ENCODE data around the gene GMPPA.
A peak's percentile ranks its signal among the peaks of the same experiment; 100 is the strongest.

GMPPA gene

DNA sequence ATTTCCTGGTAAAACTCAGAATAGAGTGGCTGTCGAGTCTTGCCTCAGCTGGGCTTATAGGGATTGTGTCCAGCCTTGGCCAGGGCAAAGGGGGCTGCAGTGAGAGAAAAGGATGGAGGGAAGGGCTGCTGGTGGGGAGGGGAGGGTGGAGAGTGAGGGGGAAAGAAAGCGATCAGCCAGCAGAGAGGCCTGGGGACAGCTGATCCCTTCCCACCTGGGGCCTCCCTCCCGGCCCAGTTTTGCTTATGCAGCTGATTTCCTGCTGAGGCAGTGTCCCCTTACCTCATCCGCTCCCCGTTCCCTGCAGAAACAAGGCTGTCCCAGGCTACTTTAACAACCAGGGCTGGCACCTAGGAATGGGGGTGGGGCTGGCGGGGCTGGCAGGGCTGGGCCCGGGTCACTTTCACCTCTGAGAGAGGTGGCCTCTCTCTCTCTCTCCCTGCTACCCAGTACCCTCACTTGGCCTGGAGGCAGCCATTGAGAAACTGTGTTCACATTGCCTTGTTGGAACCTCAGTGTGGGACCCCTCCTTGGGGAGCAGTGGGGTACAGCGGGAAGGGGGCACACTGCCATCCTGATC is 12.2 kb upstream of the GMPPA start:
- DNase-seq (ENCODE audit: low spot score) = no peak

DNA sequence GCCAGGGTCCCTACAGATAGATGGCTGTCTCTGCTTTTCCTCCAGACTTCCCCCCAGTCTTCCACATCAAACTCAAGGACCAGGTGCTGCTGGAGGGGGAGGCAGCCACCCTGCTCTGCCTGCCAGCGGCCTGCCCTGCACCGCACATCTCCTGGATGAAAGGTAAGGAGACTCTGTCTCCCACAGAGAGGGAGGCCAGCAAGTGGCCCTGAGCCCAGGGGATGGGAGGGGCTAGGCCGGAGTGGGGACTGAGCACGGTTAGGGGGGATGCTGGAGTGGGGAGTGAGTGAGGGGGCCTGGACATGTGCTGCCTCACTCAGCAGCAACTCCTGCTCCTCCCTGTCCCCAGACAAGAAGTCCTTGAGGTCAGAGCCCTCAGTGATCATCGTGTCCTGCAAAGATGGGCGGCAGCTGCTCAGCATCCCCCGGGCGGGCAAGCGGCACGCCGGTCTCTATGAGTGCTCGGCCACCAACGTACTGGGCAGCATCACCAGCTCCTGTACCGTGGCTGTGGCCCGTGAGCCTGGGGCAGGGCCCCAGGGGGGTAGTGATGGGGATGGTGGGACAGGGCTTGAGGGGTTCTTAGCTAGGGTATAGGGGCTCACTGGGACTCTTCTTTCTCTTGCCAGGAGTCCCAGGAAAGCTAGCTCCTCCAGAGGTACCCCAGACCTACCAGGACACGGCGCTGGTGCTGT is 10.4 kb upstream of the GMPPA start:
- DNase-seq (ENCODE audit: low spot score) = no peak

DNA sequence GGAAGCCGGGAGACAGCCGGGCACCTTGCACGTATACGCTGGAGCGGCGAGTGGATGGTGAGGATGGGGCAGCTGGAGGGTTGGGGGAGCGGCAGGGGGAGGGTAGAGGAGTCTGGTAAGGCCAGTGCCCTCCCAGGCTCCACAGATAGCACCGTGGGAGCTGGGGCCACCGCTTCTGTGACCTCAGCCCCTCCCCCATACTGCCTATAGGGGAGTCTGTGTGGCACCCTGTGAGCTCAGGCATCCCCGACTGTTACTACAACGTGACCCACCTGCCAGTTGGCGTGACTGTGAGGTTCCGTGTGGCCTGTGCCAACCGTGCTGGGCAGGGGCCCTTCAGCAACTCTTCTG is 9.9 kb upstream of the GMPPA start:
- no peak for DNase-seq (ENCODE audit: low spot score)

DNA sequence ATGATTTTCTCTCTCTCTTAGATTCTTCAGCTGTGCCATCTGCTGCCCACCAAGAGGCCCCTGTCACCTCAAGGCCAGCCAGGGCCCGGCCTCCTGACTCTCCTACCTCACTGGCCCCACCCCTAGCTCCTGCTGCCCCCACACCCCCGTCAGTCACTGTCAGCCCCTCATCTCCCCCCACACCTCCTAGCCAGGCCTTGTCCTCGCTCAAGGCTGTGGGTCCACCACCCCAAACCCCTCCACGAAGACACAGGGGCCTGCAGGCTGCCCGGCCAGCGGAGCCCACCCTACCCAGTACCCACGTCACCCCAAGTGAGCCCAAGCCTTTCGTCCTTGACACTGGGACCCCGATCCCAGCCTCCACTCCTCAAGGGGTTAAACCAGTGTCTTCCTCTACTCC is 9.4 kb upstream of the GMPPA start:
- DNase-seq (ENCODE audit: low spot score) = no peak

DNA sequence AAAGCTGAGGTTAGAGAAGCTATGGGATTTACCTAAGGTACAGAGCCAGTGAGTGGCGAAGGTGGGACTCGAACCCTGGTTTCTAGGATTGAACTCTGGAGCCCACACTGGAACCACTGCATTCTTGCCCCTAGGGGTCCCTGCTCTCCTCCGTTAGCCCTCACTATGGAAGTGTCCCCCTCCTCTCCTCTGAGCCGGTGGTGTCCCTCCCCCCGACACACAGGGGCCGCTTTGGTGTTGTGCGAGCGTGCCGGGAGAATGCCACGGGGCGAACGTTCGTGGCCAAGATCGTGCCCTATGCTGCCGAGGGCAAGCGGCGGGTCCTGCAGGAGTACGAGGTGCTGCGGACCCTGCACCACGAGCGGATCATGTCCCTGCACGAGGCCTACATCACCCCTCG is 8.5 kb upstream of the GMPPA start:
- no peak for DNase-seq (ENCODE audit: low spot score)

DNA sequence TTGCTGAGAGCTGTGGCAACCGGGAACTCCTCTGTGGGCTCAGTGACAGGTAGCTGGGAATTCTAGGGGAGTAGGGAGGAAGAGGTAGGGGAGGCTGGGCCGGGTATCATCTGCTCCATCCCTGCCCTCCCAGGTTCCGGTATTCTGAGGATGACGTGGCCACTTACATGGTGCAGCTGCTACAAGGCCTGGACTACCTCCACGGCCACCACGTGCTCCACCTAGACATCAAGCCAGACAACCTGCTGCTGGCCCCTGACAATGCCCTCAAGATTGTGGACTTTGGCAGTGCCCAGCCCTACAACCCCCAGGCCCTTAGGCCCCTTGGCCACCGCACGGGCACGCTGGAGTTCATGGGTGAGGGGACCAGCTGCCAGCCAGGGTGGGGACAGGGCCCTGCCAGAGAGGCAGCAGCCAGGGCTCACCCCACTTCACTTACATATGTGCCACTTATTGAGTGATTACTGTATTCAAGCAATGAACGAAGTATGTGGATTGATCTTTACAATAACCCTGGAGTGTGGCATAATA is 8.0 kb upstream of the GMPPA start:
- DNase-seq (ENCODE audit: low spot score) = no peak

DNA sequence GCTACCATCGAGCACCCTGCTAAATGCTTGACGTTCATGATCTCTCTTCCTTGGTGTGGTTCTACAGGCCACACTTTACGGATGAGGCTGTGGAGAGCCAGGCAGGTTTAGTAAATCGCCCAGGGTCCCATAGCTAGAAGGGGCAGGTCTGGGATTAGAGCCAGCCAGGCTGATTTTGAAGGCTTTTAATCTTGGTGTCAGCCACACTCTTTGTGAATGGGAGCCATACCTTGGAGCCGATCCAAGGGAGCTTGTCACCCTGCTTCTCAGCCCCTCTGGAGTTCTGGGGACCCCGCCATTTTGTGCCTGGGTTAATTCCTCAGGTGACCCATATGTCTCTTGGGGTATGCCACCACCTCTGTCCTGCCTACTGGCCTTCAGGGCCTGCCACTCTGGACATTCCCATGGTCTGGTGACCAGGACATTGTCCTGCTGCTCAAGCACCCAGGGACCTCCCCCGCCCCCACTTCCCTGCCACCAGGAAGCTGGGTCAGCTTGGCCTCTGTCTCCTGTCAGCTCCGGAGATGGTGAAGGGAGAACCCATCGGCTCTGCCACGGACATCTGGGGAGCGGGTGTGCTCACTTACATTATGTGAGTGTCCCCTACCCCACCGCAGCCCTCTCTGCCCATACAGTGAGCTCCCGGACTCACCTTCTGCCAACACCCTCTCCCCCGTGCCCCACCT is 7.3 kb upstream of the GMPPA start:
- DNase-seq (ENCODE audit: low spot score) = no peak

DNA sequence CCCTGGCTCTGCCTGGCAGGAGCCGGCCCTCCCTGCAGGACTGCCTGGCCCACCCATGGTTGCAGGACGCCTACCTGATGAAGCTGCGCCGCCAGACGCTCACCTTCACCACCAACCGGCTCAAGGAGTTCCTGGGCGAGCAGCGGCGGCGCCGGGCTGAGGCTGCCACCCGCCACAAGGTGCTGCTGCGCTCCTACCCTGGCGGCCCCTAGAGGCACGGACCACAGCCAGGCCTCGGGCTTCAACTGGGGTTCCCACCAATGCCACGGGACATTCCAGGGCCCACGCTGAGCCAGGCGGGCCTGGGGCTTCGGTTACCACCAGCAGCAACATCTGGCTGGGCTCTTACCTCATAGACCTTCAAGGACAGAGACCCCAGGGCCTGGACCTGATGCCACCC is 6.1 kb upstream of the GMPPA start:
- DNase-seq (ENCODE audit: low spot score) = no peak

DNA sequence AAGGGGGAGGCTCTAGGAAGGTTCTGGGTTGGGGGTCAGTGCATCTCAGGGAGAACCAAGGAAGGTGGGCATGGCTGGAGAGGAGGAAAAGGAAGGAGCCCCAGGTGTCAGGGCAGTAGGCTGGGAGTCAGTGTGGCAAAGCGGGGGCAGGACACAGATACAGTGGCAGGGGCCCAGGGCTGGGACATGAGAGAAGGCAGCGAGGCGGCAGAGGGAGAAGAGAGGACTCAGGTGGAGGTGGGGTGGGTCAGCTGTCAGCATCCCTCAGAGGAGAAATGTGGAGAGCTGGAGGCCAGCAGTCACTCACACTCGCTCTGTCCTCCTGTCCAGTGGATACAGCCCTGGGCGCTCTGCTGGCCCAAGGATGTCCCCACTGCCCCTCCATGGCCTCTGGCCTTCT is 5.6 kb upstream of the GMPPA start:
- DNase-seq (ENCODE audit: low spot score) = no peak

DNA sequence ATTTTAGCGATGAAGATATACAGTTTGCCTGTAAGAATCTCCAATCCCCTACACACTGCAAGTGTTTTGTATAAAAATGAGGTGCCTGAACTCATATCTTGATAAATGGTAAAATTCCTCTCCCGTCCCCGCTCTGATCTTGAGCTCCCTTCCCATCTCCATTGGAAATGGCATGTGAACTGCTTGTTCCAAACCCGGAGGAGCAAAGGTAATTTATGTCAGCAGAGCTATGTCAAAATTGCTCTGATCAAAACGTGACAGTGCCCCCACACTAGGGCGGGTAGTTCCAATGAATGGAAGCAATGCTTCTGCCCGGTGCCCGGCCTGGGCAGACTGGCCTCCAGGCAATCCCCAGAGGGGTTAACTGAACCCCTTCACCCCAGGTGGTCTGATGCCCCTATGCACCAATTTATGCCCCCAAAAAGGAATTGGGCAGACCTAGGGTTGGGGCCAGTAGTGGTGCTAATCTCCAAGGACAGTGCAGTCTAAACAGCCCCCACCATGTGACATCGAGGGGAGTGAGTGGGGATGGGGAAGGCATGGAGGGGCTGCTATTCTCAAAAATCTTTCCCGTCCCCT is 3.6 kb upstream of the GMPPA start:
- DNase-seq (ENCODE audit: low spot score) = no peak

DNA sequence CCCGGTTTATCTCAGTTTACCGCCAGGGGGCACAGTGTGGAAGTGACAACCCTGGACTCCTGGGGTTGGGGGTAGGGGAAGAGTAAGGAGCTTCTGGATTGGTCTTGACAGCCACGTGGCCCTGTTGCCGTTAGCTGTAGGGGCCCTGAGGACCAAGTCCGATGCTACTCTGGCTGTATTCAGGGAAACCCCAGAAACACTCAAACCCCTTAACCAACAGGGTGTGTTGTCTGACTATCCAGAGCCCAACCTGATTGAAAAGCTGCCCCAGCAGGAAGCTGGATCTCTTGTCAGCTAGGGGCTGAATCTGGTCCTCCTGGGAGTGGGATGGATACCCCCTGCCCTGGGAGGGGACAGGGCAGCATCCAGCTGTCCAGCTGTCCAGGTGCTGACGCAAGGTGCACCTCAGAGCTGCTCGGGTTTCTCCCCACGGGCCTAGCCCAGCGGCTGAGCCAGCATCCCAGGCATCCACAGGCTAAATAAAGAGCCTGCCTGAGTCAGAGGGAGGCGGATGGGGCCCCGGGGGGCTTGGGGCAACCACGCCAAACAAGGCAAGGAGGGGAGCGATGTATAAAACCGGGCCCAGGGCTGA is 3.1 kb upstream of the GMPPA start:
- DNase-seq (ENCODE audit: low spot score) = peak; percentile 81

DNA sequence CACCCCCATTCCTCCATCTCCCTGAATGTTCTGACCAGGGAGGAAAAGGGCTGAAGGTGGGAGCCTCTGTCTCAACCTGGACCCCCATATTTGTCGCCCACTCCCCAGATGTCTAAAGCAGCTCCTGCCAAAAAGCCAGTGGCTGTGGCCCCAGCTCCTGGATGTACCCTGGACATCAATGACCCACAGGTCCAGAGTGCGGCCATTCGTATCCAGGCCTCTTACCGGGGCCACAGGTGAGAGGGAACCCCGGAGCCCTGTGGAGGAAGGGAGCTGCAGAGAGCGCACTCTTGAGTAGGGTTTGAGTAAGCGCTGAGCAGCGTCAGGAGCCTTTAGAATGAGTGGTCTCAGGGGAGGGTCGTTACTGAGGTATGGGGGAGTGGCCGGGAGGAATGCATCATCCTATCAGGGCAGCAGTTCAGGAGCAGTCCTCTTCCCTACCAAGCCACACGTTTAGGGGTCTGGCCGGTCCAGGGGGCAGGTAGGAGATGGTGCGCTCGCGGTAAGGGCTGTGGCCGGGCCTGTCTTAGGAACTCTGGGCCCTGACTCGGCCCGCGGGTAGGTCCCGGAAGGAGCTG is 2.4 kb upstream of the GMPPA start:
- DNase-seq (ENCODE audit: low spot score) = no peak

DNA sequence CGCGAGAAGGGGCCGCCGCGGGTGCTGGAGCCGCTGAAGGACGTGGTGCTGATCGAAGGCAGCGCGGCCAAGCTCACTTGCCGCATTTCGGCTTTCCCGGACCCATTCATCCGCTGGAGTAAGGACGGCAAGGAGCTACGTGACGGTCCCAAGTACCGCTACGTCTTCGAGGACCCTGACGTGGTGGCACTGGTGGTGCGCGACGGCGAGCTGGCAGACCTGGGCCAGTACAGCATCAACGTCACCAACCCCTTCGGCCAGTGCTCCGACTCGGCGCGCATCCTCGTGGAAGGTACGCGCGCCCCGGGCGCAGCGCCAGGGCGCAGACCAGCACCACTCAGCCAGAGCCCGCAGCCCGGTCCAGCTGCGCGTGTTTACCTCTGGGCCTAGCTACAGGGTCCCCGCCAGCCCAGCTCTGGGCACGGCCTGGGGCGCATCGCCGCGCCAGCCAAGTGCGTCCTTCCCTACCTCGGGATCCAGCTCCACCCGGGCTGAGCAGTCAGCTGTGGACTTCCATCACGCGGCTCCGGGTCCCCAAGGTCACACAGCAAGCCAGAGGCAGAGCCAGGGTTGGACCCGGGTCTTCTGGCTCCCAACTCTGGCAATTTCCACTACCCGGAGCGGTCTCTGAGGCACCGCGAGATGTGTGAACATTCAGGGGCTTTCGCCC is 1.7 kb upstream of the GMPPA start:
- no peak for DNase-seq (ENCODE audit: low spot score)

DNA sequence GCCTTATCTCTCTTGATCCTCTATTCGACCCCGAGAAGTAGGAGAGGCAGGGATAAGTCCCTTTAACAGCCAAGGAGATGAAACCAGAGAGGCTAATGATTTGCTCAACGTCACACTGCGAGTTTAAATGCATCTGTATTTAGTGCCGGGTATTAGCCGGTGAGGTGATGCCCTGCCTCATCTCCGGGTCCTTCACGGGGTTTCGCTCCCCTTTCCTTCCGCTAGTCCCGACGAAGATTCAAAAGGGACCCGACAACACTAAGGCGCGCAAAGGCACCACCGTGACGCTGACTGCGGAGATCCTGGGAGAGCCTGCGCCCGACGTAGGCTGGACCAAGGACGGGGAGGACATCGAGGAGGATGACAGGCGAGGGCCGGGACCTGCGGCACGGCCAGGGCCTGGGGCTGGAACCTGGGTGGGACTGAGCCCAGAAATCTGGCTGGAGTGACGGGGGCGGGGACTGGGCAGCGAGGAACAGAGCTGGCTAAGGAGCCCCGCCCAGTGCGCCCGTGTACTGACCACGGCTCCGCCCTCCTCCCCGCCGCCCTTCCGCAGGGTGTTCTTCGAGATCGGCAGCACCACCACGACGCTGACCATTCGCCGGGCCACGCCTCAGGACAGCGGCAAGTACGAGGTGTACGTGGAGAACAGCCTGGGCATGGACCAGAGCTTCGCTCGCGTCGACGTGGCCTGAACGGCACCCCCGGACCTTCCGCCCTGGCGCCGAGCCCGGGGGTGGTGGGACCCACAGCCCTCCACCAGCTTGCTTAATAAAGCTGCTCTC is 1.0 kb upstream of the GMPPA start:
- DNase-seq (ENCODE audit: low spot score) = peak; percentile 80

DNA sequence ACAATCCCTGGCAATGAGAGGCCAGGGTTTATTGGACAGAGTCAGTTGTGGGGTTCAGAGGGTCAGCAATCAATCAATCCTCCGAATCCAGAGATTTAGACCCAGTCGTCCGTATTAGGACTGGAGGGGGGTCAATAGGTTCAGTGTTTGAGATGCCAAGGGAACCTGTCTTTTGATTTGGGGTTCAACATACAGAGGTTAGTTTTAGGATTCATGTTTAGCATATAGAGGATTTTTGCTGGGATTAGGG is 292 bp downstream of the GMPPA start:
- DNase-seq (ENCODE audit: low spot score) = no peak

DNA sequence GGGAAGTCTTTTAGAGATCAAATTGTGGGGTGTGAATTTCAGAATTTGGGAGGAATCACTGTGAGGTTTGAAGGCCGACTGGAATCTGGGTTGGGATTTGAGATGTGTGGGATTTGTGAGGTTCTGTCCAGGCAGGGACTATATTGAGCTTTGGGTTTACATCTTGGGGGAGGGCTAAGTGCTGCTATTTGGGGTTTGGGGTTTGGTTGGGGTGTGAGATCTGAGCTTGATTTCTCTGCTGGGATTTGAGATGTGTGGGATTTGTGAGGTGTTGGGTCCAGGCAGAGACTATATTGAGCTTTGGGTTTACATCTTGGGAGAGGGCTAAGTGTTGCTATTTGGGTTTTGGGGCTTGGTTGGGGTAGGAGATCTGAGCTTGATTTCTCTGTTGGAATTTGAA is 864 bp downstream of the GMPPA start:
- DNase-seq (ENCODE audit: low spot score) = no peak

DNA sequence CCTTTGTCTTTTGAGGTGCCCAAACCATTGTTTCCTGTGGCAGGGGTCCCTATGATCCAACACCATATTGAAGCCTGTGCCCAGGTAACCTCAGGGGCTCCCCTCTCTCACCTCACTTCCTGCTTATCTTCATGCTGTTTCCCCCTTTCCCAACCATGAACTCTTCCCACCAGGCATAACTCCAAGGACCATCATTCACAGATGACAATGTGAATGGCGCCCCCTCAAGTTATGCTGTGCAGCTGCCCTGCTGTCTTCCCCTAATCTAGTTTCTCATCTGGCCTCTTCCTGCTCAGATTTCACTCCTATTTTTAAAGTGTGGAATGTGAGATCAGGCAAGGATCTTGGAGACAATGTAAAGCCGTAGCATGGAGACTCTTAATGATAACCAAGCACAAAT is 1.4 kb downstream of the GMPPA start:
- DNase-seq (ENCODE audit: low spot score) = no peak

DNA sequence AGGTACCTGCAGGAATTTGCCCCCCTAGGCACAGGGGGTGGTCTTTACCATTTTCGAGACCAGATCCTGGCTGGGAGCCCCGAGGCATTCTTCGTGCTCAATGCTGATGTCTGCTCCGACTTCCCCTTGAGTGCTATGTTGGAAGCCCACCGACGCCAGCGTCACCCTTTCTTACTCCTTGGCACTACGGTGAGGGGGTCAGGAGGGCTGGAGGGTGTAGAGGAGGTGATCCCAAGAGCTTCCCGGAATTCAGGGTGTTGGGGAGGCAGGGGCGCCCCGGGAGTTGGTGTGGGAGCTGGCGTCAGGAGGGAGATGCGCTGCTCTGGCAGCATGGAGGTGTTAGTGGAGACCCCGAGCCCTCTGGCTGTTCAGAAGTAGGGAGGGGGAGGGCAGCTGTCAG is 3.2 kb downstream of the GMPPA start:
- DNase-seq (ENCODE audit: low spot score) = no peak

DNA sequence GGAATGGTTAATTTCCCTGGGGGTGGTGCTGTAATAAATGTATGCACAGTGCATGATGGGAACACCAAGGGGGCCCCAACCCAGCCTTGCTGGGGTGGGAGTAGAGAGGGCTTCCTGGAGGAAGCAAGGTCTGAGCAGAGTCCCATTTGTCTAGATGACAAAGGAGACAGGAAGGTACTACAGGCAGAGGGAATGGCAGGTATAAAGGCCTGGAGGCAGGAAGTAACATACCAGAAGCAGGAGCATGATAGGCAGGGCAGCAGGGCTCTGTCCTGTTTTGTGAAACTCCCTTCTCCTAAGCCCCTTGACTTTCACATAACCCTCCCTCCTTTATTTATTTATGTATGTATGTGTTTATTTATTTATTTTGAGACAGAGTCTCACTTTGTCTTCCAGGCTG is 3.9 kb downstream of the GMPPA start:
- DNase-seq (ENCODE audit: low spot score) = no peak

DNA sequence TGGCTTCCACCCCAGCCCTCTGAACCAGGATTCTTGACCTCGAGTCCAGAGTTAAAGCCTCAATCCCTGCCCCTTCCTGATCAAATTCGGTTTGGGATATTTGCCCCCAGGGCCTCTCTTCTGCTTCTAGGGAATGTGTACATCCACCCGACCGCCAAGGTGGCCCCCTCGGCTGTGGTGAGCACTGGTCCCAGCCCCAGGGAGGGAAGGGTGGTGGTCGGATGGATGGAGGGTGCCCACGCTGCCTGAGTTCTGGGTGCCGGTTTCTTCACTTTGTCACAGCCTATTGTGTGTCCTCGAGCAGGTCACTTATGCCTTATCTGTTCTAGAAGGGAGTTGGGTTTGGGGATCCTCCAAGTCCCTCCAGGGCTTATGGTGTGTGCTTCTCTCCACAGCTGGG is 6.9 kb downstream of the GMPPA start:
- no peak for DNase-seq (ENCODE audit: low spot score)

DNA sequence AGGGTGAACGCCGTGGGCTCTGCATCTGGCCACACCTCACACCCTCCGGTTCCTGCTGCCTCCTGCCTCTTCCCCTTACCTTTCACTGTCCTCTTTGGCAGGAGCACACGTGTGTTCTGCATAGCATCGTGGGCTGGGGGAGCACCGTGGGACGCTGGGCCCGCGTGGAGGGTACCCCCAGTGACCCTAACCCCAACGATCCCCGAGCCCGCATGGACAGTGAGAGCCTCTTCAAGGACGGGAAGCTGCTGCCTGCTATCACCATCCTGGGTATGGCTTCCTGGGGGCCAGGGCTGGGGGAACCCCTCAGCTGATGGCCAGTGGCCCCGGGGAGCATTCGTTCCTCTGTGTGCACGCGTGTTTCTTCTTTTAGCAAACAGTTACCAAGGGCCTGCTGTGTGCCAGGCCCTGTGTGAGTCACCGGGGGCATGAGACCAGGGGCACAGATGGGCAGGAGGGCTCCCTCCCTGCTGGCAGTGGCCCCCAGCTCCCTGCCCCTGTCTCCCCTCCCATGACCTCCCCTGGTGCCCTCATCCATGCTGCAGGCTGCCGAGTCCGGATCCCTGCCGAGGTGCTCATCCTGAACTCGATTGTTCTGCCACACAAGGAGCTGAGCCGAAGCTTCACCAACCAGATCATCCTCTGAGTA is 7.6 kb downstream of the GMPPA start:
- DNase-seq (ENCODE audit: low spot score) = no peak

Data from ecto neural progenitor cell (in vitro differentiated cells).